A549 treated with Mapracorat at 1 μM for 4 hours (cell line): ENCODE data around the gene FSCB. TPM values are rescaled to one million over a fixed set of nuclear protein-coding genes. Genes with fewer than 3 reads are reported as not detected.

Experiments used
- total RNA-seq: library from RNA; stranded (reverse); fragments of 200-300 nt; extraction: Qiagen RNA extraction; gene quantifications from 5 replicates; pipeline ENCODE4 v1.2.3, GENCODE V29; 2022

FSCB gene
- not detected in 5 replicates for total RNA-seq

GRCh38 chr14:44507183-44507582 lies at the start of gene FSCB:
TSS of gene FSCB (minus strand) at chr14:44507283. CDS start at chr14:44506987, 296 bp downstream.

